Right kidney (tissue), 9 donors: ENCODE results near the gene PCDH1.
"Not testable (repeated sequence)": the region's sequence is repeated elsewhere in the genome, so short reads cannot be mapped to it uniquely, and the experiment has no call there.

ENCODE experiments used
- DNase-seq: peaks from one replicate; pipeline ENCODE4 v3.0.0-alpha.2; 2016
- long read RNA-seq, 8 donors: transcript quantifications; one replicate each; lab custom pipeline, GENCODE V29; 2026

The PCDH1 gene
- long read RNA-seq, donor 1, partial matches to known transcripts: 0 of 4 reads
- long read RNA-seq, donor 1, other reads (novel, unspliced or antisense): 0 of 4 reads
- long read RNA-seq, donor 2: 0 reads
- long read RNA-seq, donor 3, partial matches to known transcripts: 0 of 2 reads
- long read RNA-seq, donor 3, other reads (novel, unspliced or antisense): 0 of 2 reads
- long read RNA-seq, donor 4, full-length matches to known transcripts: 4 of 9 reads
- long read RNA-seq, donor 4, partial matches to known transcripts: 5 of 9 reads
- long read RNA-seq, donor 4, other reads (novel, unspliced or antisense): 0 of 9 reads
- long read RNA-seq, donor 5, full-length matches to known transcripts: 9 of 9 reads
- long read RNA-seq, donor 5, partial matches to known transcripts: 0 of 9 reads
- long read RNA-seq, donor 5, other reads (novel, unspliced or antisense): 0 of 9 reads
- long read RNA-seq, donor 6, transcript PCDH1-203 (3 exons, 3,827 nt): major isoform, 10 of 40 reads
- long read RNA-seq, donor 6, partial matches to known transcripts: 30 of 40 reads
- long read RNA-seq, donor 6, other reads (novel, unspliced or antisense): 0 of 40 reads
- long read RNA-seq, donor 7, full-length matches to known transcripts: 8 of 22 reads
- long read RNA-seq, donor 7, partial matches to known transcripts: 14 of 22 reads
- long read RNA-seq, donor 7, other reads (novel, unspliced or antisense): 0 of 22 reads
- long read RNA-seq, donor 8, full-length matches to known transcripts: 4 of 11 reads
- long read RNA-seq, donor 8, partial matches to known transcripts: 7 of 11 reads
- long read RNA-seq, donor 8, other reads (novel, unspliced or antisense): 0 of 11 reads

GRCh38 chr5:141878186-141878710 lies at the start of gene PCDH1:
Gene PCDH1, minus strand, starts transcription at chr5:141878410. Its CDS starts 148 bp downstream, at chr5:141878262.
- no peak for DNase-seq

- DNase-seq: no peak
These were observed 48.2 kb upstream of the PCDH1 start for GRCh38 chr5:141926434-141926833.

- DNase-seq: peak; percentile 98
These were observed 45.5 kb upstream of the PCDH1 start, which contains the start of gene DELE1 for GRCh38 chr5:141923448-141924313. Gene DELE1, plus strand, starts transcription at chr5:141923871. Its CDS starts 71 bp downstream, at chr5:141923942.

- DNase-seq: not testable (repeated sequence)
These were observed 44.7 kb upstream of the PCDH1 start for GRCh38 chr5:141922827-141923447.

GRCh38 chr5:141920771-141921170 lies 42.6 kb upstream of the PCDH1 start:
- DNase-seq: no peak

GRCh38 chr5:141919218-141920119 lies 41.3 kb upstream of the PCDH1 start:
- no peak for DNase-seq

GRCh38 chr5:141917760-141918159 lies 39.5 kb upstream of the PCDH1 start:
- no peak for DNase-seq

- no peak for DNase-seq
These were observed 38.3 kb upstream of the PCDH1 start for GRCh38 chr5:141916522-141916921.

GRCh38 chr5:141915881-141916336 lies 37.7 kb upstream of the PCDH1 start:
- no peak for DNase-seq

GRCh38 chr5:141914797-141915196 lies 36.6 kb upstream of the PCDH1 start:
- DNase-seq: no peak

- DNase-seq: peak; percentile 73
These were observed 36.1 kb upstream of the PCDH1 start for GRCh38 chr5:141914199-141914743.

- DNase-seq: no peak
These were observed 35.5 kb upstream of the PCDH1 start for GRCh38 chr5:141913560-141914198.

- DNase-seq: no peak
These were observed 32.1 kb upstream of the PCDH1 start for GRCh38 chr5:141910271-141910673.

GRCh38 chr5:141909212-141909611 lies 31.0 kb upstream of the PCDH1 start:
- DNase-seq: no peak

GRCh38 chr5:141908796-141909195 lies 30.6 kb upstream of the PCDH1 start:
- DNase-seq: no peak

- no peak for DNase-seq
These were observed 28.8 kb upstream of the PCDH1 start for GRCh38 chr5:141906972-141907371.

- DNase-seq: no peak
These were observed 28.3 kb upstream of the PCDH1 start for GRCh38 chr5:141906517-141906916.

GRCh38 chr5:141904551-141904950 lies 26.3 kb upstream of the PCDH1 start:
- no peak for DNase-seq

GRCh38 chr5:141903261-141903660 lies 25.1 kb upstream of the PCDH1 start:
- no peak for DNase-seq
